GM15510 (cell line): Measurements from ENCODE around the gene NPAS2.

Experiments used
- POLR2A ChIP-seq: IDR thresholded peaks from 3 replicates; pipeline ENCODE4 v1.6.1; 2011; ENCODE audit warnings: borderline replicate concordance; ENCODE audit not compliant: insufficient read length; ENCODE audit errors: extremely low read depth

NPAS2 gene

DNA sequence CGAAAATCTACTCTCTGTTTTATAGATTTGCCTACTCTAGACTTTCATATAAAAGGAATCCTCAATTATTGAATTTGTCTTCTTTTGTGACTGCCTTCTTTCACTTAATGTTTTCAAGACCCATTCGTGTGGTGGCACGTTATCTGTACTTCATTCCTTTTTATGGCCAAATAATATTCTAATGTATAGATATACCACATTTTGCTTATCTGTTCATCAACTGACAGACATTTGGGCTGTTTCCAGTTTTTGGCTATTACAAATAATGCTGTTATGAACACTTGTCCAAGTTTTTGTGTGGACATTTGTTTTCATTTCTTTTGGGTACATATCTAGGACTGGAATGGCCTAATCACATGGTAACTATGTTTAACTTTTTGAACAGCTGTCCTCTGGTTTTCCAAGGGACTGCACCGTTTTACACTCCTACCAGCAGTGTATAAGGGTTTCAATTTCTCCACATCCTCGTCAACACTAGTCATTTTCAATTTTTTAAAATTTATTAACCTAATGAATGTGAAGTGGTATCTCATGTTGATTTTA lies 9.3 kb upstream of the NPAS2 start:
- no peak for TF ChIP-seq POLR2A

GRCh38 chr2:100812116-100812515 lies 7.8 kb upstream of the NPAS2 start:
- TF ChIP-seq POLR2A: no peak

DNA sequence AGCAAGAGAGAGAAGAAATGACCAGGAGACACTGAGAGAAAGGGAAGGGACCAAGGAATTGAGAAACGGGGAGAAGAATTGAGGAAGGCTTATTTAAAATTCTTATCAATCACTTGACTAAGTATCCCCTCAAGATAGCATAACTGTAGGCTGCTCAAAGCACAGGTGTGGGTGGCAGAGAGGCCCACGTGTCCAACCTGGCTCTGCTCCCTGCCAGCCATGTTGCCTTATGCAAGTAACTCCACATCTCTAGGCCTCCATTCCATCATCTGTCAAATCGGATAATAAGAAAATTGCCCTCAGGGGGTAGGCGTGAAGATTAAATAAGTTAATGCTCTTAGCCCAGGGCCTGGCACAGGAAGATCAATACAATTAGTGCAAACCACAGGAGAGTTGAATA lies 7.4 kb upstream of the NPAS2 start:
- no peak for TF ChIP-seq POLR2A

GRCh38 chr2:100813527-100813926 lies 6.4 kb upstream of the NPAS2 start:
- TF ChIP-seq POLR2A: no peak

DNA sequence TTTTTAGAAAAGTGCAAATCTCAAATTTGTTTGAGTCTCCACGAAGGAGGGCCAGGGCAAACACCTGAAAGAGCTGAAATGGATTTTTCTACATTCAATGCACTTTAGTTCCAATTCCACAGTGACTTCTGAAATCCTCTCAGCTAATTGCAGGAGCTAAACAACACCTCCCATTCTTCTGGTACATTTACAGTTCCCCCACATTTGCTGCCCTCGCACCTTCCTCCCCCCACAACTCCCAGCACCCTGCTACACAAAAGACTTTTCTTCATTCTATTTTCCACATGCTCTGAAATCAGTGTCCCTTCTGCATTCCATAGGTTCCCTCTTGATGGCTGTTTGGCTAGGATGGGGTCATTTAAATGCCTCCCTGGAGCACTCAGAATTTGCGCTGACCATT lies 5.9 kb upstream of the NPAS2 start:
- no peak for TF ChIP-seq POLR2A

DNA sequence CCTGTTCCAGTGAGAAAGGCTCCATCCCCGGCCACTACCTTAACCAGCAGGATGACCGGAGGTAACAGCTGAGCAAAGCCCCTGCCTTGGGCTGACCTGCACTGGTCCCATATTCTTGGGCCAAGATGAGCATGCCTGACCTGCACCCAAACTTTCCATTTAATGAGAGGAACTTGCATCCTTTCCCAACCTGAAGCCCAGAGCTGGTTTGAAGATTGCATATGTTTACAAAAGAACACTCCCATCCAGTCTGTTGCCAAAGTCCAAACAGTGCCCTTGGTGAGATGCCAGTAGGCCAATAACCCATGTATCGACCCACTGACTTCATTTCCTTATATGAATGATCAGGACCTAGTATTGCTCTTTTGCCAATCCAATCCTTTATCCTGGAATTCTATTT lies 5.5 kb upstream of the NPAS2 start:
- TF ChIP-seq POLR2A: no peak

- no peak for TF ChIP-seq POLR2A
Observed at GRCh38 chr2:100817388-100817985, 2.5 kb upstream of the NPAS2 start.

GRCh38 chr2:100818003-100818605 lies 1.8 kb upstream of the NPAS2 start:
- TF ChIP-seq POLR2A: no peak

DNA sequence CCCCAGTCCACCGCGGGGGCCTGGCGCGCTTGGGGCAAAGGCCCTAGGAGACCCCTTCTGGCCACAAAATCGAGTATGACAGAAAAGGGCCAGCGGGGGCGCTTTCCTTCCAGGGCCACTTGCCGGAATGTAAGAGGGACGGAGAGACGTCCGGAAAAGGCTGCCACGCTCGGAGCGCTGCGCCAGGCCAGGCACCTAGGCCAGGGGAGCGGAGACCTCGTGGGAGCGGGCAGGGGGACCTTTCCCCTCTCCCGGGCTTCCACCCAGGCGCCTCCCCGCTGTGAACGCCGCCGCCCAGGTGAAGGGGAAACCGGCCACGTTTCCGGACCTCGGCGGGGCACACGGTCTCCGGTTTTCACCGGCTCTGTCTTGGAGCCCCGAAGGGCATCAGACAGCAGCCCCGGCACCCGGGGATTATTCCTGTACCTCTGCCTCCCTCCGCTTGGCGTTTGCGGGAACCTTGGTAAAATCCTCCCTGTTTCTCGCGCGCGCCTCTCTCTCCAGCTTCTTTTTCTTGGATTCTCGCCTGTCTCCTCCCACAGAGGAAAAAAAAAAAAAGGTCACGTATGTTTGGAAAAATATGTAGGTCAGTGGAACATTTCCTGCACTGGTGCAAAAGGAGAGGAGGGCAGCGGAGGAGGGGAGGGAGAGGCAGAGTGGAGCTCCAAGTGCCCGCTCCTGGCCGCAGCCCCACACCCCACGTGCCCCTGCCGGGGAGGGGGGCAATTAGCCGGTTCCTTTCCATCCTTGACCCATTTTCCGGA lies 1.2 kb upstream of the NPAS2 start:
- TF ChIP-seq POLR2A: no peak

- no peak for TF ChIP-seq POLR2A
Observed at GRCh38 chr2:100820273-100820522, 259 bp downstream of the NPAS2 start.

DNA sequence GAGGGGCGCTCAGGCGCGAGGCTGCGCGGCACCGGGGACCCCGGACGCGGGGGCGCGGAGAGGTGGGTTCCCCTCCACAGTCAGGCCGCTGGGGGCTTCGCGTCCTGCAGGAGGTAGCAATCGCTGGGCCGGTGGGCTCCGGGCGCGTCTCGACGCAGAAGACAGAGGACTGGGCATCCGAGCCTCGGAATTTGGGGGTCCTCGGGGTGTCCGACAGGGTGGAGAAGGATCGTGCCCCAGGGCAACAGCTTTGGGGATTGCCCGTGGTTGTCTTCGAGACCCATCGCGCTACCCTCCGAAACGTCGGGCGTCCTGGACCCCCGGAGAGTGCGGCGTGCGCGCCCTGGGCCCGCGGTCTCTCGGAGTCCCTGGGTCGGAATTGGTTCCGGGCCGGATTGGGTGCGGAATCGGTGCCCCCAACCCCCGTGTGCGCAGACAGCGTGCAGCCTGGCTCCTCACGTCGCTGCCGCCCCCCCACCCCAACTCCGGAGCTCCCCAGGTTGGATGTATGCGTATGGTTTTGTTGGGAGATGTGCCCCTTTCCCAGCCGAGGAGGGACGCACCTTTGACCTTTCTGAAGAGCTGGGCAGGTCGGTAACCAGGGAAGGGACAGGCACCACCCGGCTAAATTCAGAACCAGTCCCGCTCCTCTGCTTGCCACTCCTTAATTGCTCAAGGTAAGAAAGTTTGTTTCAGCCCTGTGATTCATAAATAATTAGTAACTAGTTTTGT lies 750 bp downstream of the NPAS2 start:
- TF ChIP-seq POLR2A: no peak

DNA sequence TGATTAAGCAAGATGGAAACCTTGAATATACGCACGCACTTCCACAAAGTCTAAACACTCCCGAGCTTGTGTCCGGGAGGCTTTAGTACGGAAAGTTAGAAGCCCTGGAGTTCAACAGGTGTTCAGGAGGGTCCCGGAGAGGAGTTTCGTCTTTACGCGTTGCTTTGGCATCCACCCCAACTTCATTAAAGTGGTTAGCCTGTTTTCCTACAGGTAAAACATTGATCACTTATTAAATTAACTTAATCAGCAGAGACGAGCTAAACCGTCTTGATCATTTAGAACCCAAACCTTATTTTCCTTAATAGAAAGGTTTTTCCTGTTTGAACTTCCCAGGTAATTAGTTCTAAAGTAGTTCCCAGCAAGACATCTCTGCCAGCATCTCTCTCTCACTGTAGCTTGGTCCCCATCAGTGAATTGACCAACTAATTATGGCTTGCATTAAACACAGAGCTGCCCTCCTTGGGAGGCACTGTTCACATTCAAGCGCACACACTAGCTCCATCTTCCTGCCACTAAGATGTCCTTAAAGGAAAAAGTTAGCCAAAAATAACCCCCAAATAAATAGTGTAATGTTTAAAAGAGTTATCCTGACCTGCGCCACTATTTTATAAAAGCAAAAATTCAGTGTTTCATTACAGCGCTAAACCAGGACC lies 1.4 kb downstream of the NPAS2 start:
- TF ChIP-seq POLR2A: no peak

DNA sequence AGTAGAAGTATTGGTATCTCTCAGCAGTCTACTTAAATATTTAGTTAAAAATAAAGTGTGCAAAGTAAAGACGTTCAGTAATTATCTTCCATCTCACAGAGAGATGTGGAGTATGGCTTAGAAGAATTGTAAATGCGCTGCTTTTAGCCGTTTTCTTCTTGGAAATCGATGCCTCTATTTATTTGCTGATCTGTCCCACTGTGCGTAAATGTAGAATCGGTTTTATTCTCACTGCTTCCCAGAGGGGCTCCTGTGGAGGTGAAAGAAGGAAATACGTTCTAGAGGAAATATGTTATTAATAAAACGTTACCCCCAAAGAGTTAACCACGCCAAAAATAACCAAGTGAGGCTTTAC lies 1.9 kb downstream of the NPAS2 start:
- TF ChIP-seq POLR2A: no peak

DNA sequence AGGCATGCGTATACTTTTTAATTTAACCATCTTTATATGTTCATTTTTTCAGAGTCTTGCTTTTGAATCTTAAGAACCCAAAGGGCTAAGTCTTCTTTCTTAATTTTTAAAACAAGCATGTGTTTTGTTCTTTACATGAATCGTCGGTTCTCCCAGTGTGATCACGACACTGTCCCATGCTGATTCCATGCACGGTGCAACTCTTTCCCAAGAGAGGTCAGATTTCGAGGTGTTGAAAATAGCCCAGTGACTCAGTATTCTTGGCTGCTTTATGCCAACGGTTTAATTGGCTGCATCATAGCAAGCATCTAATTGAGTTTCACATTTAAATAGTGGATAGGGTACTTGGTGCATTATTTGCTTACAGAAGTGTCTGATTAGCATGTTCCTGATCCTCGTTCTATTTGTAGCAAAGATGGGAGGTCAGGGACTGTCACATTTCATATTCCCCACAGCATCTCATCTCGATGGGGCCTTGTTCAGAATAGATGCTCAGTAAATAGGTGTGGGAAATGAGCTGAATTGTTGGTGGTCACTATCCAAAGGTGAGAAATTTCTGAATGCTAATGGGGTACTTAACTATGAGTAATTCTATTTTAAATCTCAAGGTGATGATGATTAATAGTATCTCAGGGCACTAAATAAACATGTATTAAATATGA lies 2.8 kb downstream of the NPAS2 start:
- TF ChIP-seq POLR2A: no peak

GRCh38 chr2:100823665-100824438 lies 3.9 kb downstream of the NPAS2 start:
- TF ChIP-seq POLR2A: no peak

- no peak for TF ChIP-seq POLR2A
Observed at GRCh38 chr2:100824842-100825241, 4.9 kb downstream of the NPAS2 start.
